Left lung (tissue), 10 donors: ENCODE data around the gene RNLS. TPM values are rescaled to one million over a fixed set of nuclear protein-coding genes. Genes with fewer than 3 reads are reported as not detected.

Experiments used
- ATAC-seq: fragments of 200-7000 bp; cut with Tn5 transposase; one replicate; pipeline ENCODE4 v1.9.1; 2020; ENCODE audit warnings: moderate library complexity
- DNase-seq, 4 donors: peaks; one replicate each; pipeline ENCODE4 v3.0.0-alpha.2; 2013 to 2020
- H3K27ac ChIP-seq, 2 donors: fragments of 200-600 bp; sonication (generic) in 1 of 2; one replicate each; pipeline versions ENCODE4 v1.5.0 to v1.8.0; 2020 to 2021
- H3K27me3 ChIP-seq, 2 donors: fragments of 200-600 bp; sonication (generic) in 1 of 2; one replicate each; pipeline versions ENCODE4 v1.5.0 to v1.8.0; 2020 to 2021
- H3K36me3 ChIP-seq, 2 donors: fragments of 200-600 bp; sonication (generic) in 1 of 2; one replicate each; pipeline versions ENCODE4 v1.5.0 to v1.8.0; 2020 to 2021
- H3K4me1 ChIP-seq, 2 donors: fragments of 200-600 bp; one replicate each; pipeline ENCODE4 v1.8.0; 2021
- H3K4me3 ChIP-seq, 2 donors: fragments of 200-600 bp; sonication (generic) in 1 of 2; one replicate each; pipeline versions ENCODE4 v1.5.0 to v1.8.0; 2020 to 2021; ENCODE audit warnings: mild to moderate bottlenecking in 1 of 2
- H3K9me3 ChIP-seq, 2 donors: fragments of 200-600 bp; sonication (generic) in 1 of 2; one replicate each; pipeline versions ENCODE4 v1.5.0 to v1.8.0; 2020 to 2021
- intact Hi-C, 2 donors: fragments of 100-400 bp; cut with DNase I; formaldehyde crosslinking; loops; one replicate each; pipeline versions ENCODE4 v1.11.2 to v1.14.2; 2022
- polyA plus RNA-seq, 6 donors: library from polyadenylated mRNA; unstranded; fragments of 120-200 nt; gene quantifications; one replicate each; pipeline ENCODE4 v1.2.1, GENCODE V29; 2013; ENCODE audit not compliant: insufficient read length in 6 of 6
- total RNA-seq, 2 donors: library from RNA; stranded (reverse); fragmentation: NEBNext Ultra II Directional; extraction: Animal tissue kit (Norgen Biotek cat#: 25700); gene quantifications; one replicate each; pipeline ENCODE4 v1.2.1, GENCODE V29; 2021
- TF ChIP-seq, protein P1 (sequence below), 2 donors: fragments of 200-600 bp; sonication (generic) in 1 of 2; IDR thresholded peaks; one replicate each; pipeline versions ENCODE4 v1.5.0 to v1.8.0; 2021; ENCODE audit warnings: antibody characterized with exemption in 2 of 2
- donor health status: DM: no; HTN: yes; CAD: no.
- donor health status: DM: no; HTN: no; CAD: no.

The RNLS gene
- total and polyA plus RNA-seq, 8 donors, result 4.1 to 8.8 (median 5.2) TPM

DNA sequence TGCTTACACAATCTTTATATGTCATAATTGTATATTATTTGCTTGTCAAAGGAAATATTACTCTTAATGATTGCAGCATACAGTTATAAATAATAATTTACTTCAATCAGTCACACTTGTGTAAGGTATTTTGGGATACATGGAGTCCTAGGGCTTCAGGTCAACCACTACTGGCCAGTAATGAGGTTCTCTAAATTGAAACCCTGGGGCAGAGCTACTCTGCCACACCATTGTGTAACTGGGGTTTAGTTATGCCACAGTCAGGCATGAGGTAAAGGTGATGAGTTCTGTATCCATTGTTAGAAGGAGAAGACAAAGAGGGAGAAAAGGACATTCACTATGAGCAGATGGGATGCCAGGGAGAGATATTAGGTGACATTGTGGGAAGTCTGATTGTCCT is 117.4 kb downstream of the RNLS start:
- H3K27ac ChIP-seq, result no peak overlapping the region
- no peak for ATAC-seq
- no peaks in the 10 kb centered on the region for H3K4me1 ChIP-seq
- intact Hi-C loops, result no loop called here
- H3K9me3 ChIP-seq, result no peaks in the 10 kb centered on the region
- H3K27me3 ChIP-seq, result no peaks in the 10 kb centered on the region
- H3K36me3 ChIP-seq, result no peaks in the 10 kb centered on the region
- TF ChIP-seq, protein P1, sequence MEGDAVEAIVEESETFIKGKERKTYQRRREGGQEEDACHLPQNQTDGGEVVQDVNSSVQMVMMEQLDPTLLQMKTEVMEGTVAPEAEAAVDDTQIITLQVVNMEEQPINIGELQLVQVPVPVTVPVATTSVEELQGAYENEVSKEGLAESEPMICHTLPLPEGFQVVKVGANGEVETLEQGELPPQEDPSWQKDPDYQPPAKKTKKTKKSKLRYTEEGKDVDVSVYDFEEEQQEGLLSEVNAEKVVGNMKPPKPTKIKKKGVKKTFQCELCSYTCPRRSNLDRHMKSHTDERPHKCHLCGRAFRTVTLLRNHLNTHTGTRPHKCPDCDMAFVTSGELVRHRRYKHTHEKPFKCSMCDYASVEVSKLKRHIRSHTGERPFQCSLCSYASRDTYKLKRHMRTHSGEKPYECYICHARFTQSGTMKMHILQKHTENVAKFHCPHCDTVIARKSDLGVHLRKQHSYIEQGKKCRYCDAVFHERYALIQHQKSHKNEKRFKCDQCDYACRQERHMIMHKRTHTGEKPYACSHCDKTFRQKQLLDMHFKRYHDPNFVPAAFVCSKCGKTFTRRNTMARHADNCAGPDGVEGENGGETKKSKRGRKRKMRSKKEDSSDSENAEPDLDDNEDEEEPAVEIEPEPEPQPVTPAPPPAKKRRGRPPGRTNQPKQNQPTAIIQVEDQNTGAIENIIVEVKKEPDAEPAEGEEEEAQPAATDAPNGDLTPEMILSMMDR (IDR thresholded peaks at IDR 0.05), result no peak
- no peak for DNase-seq
- H3K4me3 ChIP-seq, result no peak overlapping the region

DNA sequence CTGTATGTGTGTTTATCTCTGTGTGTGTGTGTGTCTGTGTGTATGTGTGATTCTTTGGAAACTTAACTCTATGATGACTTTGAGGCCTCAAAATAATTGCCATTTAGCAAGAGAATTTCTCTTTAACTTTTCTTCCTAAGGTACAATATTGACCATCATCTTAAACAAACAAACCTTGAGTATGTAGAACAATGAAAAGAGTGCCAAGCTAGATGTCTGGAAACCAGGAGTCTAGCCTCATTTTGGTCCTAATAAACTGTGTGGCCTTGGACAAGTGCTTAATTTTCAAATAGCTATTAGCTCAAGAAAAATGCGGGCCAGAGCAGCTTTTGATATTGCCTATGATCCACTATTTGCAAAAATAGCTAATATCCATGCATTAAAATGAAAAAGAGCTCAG is 119.3 kb downstream of the RNLS start:
- H3K36me3 ChIP-seq, result no peaks in the 10 kb centered on the region
- ATAC-seq (no peak), DNase-seq (no peak)
- no peaks in the 10 kb centered on the region for H3K27me3 ChIP-seq
- no peak overlapping the region for H3K4me3 ChIP-seq
- no peaks in the 10 kb centered on the region for H3K9me3 ChIP-seq
- TF ChIP-seq, protein P1 (IDR thresholded peaks at IDR 0.05), result no peak
- no peak overlapping the region for H3K27ac ChIP-seq
- intact Hi-C loops, result no loop called here
- no peaks in the 10 kb centered on the region for H3K4me1 ChIP-seq

DNA sequence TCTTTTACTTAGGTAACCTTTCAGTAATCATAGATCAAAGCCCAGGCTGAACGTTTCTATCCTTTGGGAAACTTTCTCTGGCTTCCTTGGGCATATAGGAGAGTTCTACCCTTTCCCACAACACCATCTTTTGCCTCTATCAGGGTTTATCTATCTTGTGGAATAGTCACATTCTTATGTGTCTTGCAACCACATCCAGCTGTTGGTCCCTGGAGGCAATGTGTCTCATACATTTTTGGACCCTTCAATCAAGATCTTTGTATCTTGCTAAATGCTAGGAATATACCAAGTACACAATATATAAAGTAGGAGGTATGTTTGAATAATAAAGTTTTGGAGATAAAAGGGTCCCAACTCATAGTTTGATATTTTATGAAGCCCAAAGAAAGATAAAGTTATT is 121.7 kb downstream of the RNLS start:
- no peak overlapping the region for H3K4me3 ChIP-seq
- intact Hi-C loops, result no loop called here
- H3K9me3 ChIP-seq, result no peaks in the 10 kb centered on the region
- H3K27ac ChIP-seq, result no peak overlapping the region
- TF ChIP-seq, protein P1 (IDR thresholded peaks at IDR 0.05), result no peak
- DNase-seq (no peak), ATAC-seq (no peak)
- no peaks in the 10 kb centered on the region for H3K27me3 ChIP-seq
- H3K4me1 ChIP-seq, result no peaks in the 10 kb centered on the region
- H3K36me3 ChIP-seq, result no peaks in the 10 kb centered on the region

DNA sequence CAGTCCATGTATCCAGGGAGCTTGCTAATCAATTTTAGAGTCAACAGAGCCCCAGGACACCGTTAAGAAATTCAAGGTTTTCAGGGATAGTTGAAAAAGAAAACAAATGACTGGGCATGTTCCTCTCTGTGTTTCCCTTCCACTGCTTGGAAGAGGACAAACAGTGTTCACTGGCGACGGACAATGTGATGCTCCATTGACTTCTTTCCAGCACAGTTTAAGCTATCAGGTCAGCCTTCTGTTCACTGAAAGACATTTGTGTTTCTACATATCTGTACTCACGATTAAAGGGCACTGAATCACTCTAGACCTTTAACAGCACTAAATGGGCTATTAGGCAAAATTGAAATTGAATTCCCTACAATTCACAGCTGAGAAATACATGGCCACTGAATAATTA is 123.6 kb downstream of the RNLS start:
- Histone ChIP-seq H3K27me3 (no peaks in the 10 kb centered on the region), H3K9me3 (no peaks in the 10 kb centered on the region), H3K27ac (no peak overlapping the region), H3K4me1 (no peaks in the 10 kb centered on the region), H3K4me3 (no peak overlapping the region), H3K36me3 (no peaks in the 10 kb centered on the region)
- TF ChIP-seq, protein P1 (IDR thresholded peaks at IDR 0.05), result no peak
- ATAC-seq (no peak), DNase-seq (no peak)
- intact Hi-C loops, result no loop called here

DNA sequence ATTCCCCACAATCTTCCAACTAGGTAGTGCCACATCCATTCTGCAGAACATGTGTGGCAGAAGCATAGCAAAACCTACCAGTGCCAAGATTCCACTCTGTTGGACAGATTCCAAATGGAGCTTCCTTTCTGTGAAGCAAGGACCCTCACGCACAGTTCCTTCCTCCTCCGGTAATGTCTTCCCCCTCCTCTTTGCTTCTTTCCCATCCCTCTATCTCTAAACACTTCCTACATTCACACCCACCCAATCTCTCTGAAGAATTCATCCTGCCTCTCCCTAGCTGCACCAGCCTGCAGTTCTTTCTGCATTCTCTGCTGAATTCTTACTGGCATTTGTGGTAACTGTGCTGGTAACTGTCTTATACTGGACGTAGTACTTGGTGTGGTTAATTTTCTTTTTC is 124.9 kb downstream of the RNLS start:
- intact Hi-C loops, result no loop called here
- no peaks in the 10 kb centered on the region for H3K4me1 ChIP-seq
- ATAC-seq, result no peak

More for the DNA sequence above, 124.9 kb downstream of the RNLS start:
- Histone ChIP-seq H3K27ac (no peak overlapping the region), H3K36me3 (no peaks in the 10 kb centered on the region), H3K9me3 (no peaks in the 10 kb centered on the region), H3K27me3 (no peaks in the 10 kb centered on the region), H3K4me3 (no peak overlapping the region)
- DNase-seq, result no peak
- TF ChIP-seq, protein P1 (IDR thresholded peaks at IDR 0.05), result no peak
